Ascending aorta (tissue), 2 donors: ENCODE results near the gene BAD. TPM values are rescaled to one million over a fixed set of nuclear protein-coding genes. Genes with fewer than 3 reads are reported as not detected.

Experiments used
- DNase-seq, 2 donors: peaks; one replicate each; pipeline ENCODE4 v3.0.0-alpha.2; 2019; ENCODE audit warnings: low spot score in 2 of 2
- H3K27ac ChIP-seq, 2 donors: fragments of 200-600 bp; sonication (generic); one replicate each; pipeline ENCODE4 v1.5.1; 2016 to 2017; ENCODE audit warnings: mild to moderate bottlenecking in 1 of 2
- H3K27me3 ChIP-seq: fragments of 200-600 bp; sonication (generic); one replicate; pipeline ENCODE4 v1.5.1; 2017
- H3K36me3 ChIP-seq, 2 donors: fragments of 200-600 bp; sonication (generic); one replicate each; pipeline ENCODE4 v1.5.1; 2016
- H3K4me1 ChIP-seq, 2 donors: fragments of 200-600 bp; sonication (generic); one replicate each; pipeline ENCODE4 v1.5.1; 2016 to 2017; ENCODE audit warnings: mild to moderate bottlenecking in 1 of 2
- H3K4me3 ChIP-seq, 2 donors: fragments of 200-600 bp; sonication (generic); one replicate each; pipeline ENCODE4 v1.5.1; 2016 to 2017; ENCODE audit warnings: mild to moderate bottlenecking in 1 of 2
- H3K9me3 ChIP-seq, 2 donors: fragments of 200-600 bp; sonication (generic); one replicate each; pipeline ENCODE4 v1.5.1; 2016
- CTCF ChIP-seq, 3 experiments: fragments of 200-600 bp in 2 of 3; fragments of 450-650 bp in 1 of 3; sonication (generic) in 2 of 3; IDR thresholded peaks; one replicate each; pipeline ENCODE4 v1.5.1; 2016 to 2019; ENCODE audit warnings: antibody characterized with exemption in 3 of 3, mild to moderate bottlenecking in 1 of 3, moderate library complexity in 1 of 3
- intact Hi-C: fragments of 100-400 bp; cut with DNase I; formaldehyde crosslinking; loops from one replicate; pipeline ENCODE4 v1.15.1; 2023
- total RNA-seq: library from RNA; depleted of rRNA; stranded (reverse); fragments of >200 nt; gene quantifications from one replicate; pipeline ENCODE4 v1.1.0, GENCODE V29; 2016

BAD gene
- total RNA-seq, 1 donor from 2014 or later: 175 TPM

GRCh38 chr11:64265176-64266160 is 19.0 kb downstream of the BAD start:
- Histone ChIP-seq H3K27me3 (no peaks in the 10 kb centered on the region), H3K4me1 (peaks cover 11 to 23% of the 10 kb centered on the region in 2 donors), H3K27ac (no peak overlapping the region), H3K9me3 (no peaks in the 10 kb centered on the region), H3K36me3 (peaks cover 48 to 65% of the 10 kb centered on the region in 2 donors), H3K4me3 (no peak overlapping the region)
- no peak for DNase-seq
- no peak for TF ChIP-seq CTCF (IDR thresholded peaks at IDR 0.05)
- intact Hi-C loops: no loop called here

- Histone ChIP-seq H3K4me3 (no peak overlapping the region), H3K9me3 (no peaks in the 10 kb centered on the region), H3K27me3 (no peaks in the 10 kb centered on the region), H3K36me3 (peaks cover 58 to 74% of the 10 kb centered on the region in 2 donors), H3K27ac (no peak overlapping the region), H3K4me1 (peaks cover 11 to 23% of the 10 kb centered on the region in 2 donors)
- intact Hi-C loops: no loop called here
- no peak for DNase-seq
- no peak for TF ChIP-seq CTCF (IDR thresholded peaks at IDR 0.05)
Observed at GRCh38 chr11:64264371-64264852, 20.1 kb downstream of the BAD start.

- H3K4me1 ChIP-seq: peaks cover 11 to 20% of the 10 kb centered on the region in 2 donors
- no peaks in the 10 kb centered on the region for H3K9me3 ChIP-seq
- no peaks in the 10 kb centered on the region for H3K27me3 ChIP-seq
- peaks cover 62 to 78% of the 10 kb centered on the region in 2 donors for H3K36me3 ChIP-seq
- intact Hi-C loops: no loop called here
- no peak for DNase-seq
- no peak for TF ChIP-seq CTCF (IDR thresholded peaks at IDR 0.05)
- no peak overlapping the region for H3K4me3 ChIP-seq
- no peak overlapping the region for H3K27ac ChIP-seq
Observed at GRCh38 chr11:64263947-64264317, 20.5 kb downstream of the BAD start.

- no peak overlapping the region for H3K4me3 ChIP-seq
- peaks cover 5 to 14% of the 10 kb centered on the region in 2 donors for H3K4me1 ChIP-seq
- peaks cover 69 to 85% of the 10 kb centered on the region in 2 donors for H3K36me3 ChIP-seq
- TF ChIP-seq CTCF (IDR thresholded peaks at IDR 0.05): no peak
- no peaks in the 10 kb centered on the region for H3K27me3 ChIP-seq
- H3K9me3 ChIP-seq: no peaks in the 10 kb centered on the region
- no peak overlapping the region for H3K27ac ChIP-seq
- intact Hi-C loops: no loop called here
- DNase-seq: no peak
Observed at GRCh38 chr11:64263021-64263946, 21.2 kb downstream of the BAD start.

GRCh38 chr11:64262271-64263002 is 22.0 kb downstream of the BAD start:
- no peaks in the 10 kb centered on the region for H3K27me3 ChIP-seq
- intact Hi-C loops: no loop called here
- H3K4me1 ChIP-seq: peaks cover 0 to 5% of the 10 kb centered on the region in 2 donors
- no peak overlapping the region for H3K4me3 ChIP-seq
- no peak overlapping the region for H3K27ac ChIP-seq
- peaks cover 72 to 91% of the 10 kb centered on the region in 2 donors for H3K36me3 ChIP-seq
- DNase-seq: no peak
- no peaks in the 10 kb centered on the region for H3K9me3 ChIP-seq
- no peak for TF ChIP-seq CTCF (IDR thresholded peaks at IDR 0.05)
